ENCODE results near the gene FRRS1. TPM values are rescaled to one million over a fixed set of nuclear protein-coding genes. Genes with fewer than 3 reads are reported as not detected.
A peak's percentile ranks its signal among the peaks of the same experiment; 100 is the strongest.

The FRRS1 gene
- total RNA-seq (ENCODE audit: low replicate concordance) = 17.1 and 24.7 TPM in 2 replicates

GRCh38 chr1:99766378-99766800 lies at the start of gene FRRS1:
FRRS1 (minus strand) TSS chr1:99766635; CDS start chr1:99748768, 17,867 bp downstream.
- H3K4me3 ChIP-seq (ENCODE audit: low read depth, low read length) = peak within 1 kb of the TSS; percentile 76
- DNase-seq (ENCODE audit: low read depth) = peak; percentile 82
- peak; percentile 1 for TF ChIP-seq CTCF (IDR thresholded peaks at IDR 0.05; ENCODE audit: insufficient read depth, low read length)

- H3K4me3 ChIP-seq (ENCODE audit: low read depth, low read length) = no peak overlapping the region
- TF ChIP-seq CTCF (IDR thresholded peaks at IDR 0.05; ENCODE audit: insufficient read depth, low read length) = no peak
- DNase-seq (ENCODE audit: low read depth) = no peak
Measured at GRCh38 chr1:99814373-99814900, 48.0 kb upstream of the FRRS1 start.

- DNase-seq (ENCODE audit: low read depth) = no peak
- H3K4me3 ChIP-seq (ENCODE audit: low read depth, low read length) = no peak overlapping the region
- no peak for TF ChIP-seq CTCF (IDR thresholded peaks at IDR 0.05; ENCODE audit: insufficient read depth, low read length)
Measured at GRCh38 chr1:99811747-99812146, 45.3 kb upstream of the FRRS1 start.

- no peak overlapping the region for H3K4me3 ChIP-seq (ENCODE audit: low read depth, low read length)
- no peak for TF ChIP-seq CTCF (IDR thresholded peaks at IDR 0.05; ENCODE audit: insufficient read depth, low read length)
- DNase-seq (ENCODE audit: low read depth) = no peak
Measured at GRCh38 chr1:99811075-99811474, 44.6 kb upstream of the FRRS1 start.

- H3K4me3 ChIP-seq (ENCODE audit: low read depth, low read length) = no peak overlapping the region
- peak; percentile 43 for TF ChIP-seq CTCF (IDR thresholded peaks at IDR 0.05; ENCODE audit: insufficient read depth, low read length)
- peak; percentile 95 for DNase-seq (ENCODE audit: low read depth)
Measured at GRCh38 chr1:99808391-99809115, 42.1 kb upstream of the FRRS1 start.

- TF ChIP-seq CTCF (IDR thresholded peaks at IDR 0.05; ENCODE audit: insufficient read depth, low read length) = no peak
- no peak for DNase-seq (ENCODE audit: low read depth)
- H3K4me3 ChIP-seq (ENCODE audit: low read depth, low read length) = no peak overlapping the region
Measured at GRCh38 chr1:99806882-99807281, 40.4 kb upstream of the FRRS1 start.
